Measurements from ENCODE around the gene SSUH2. TPM values are rescaled to one million over a fixed set of nuclear protein-coding genes. Genes with fewer than 3 reads are reported as not detected.
"Not testable (repeated sequence)": the region's sequence is repeated elsewhere in the genome, so short reads cannot be mapped to it uniquely, and the experiment has no call there.

Gene SSUH2
- total RNA-seq, 1 experiment from 2014 or later: 0.94 TPM

DNA sequence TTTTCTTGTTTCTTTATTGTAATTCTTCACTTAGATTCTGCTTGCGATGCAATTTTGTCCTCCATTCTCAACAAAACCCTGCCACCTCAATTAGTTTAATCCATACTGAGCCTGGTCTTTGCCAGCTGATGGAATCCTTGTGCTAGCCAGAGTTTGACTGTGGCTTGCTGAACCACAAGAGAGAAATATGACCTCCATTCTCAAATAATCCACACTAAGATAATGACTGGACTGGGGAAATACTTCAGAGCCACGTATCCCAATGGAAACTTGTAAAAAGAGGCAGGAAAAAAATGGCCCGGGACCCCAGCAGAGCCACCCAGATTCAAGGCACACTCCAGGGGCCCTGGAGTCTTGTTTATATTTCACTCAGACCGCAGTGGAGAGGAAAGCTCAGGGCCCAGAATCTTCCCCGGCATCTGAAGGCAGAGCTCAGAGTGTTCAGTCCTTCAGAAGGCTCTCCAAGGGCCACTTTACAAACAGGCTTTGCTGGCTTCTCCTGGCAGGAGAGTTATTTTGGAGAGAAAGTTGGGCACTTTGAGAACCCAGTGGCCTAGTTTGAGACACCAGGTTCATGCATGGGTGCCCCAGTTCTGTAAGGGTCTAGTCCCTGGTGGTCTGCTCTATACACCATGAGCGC lies 62.7 kb downstream of the SSUH2 start:
- ChIA-PET CTCF (no interaction called here), POLR2A (no interaction called here)
- no peak for DNase-seq (ENCODE audit: low spot score)
- Mint-ChIP-seq H3K9me3 (no peaks in the 10 kb centered on the region), H3K4me1 (peaks cover 6% of the 10 kb centered on the region), H3K27me3 (ENCODE audit: low read depth) (no peaks in the 10 kb centered on the region), H3K4me3 (no peak overlapping the region), H3K27ac (no peak overlapping the region), H3K36me3 (no peaks in the 10 kb centered on the region)
- ATAC-seq: no peak
- no peak for TF ChIP-seq ZNF512 (CRISPR knock-in tag; IDR thresholded peaks at IDR 0.05; ENCODE audit: borderline replicate concordance)
- TF ChIP-seq, protein P1, sequence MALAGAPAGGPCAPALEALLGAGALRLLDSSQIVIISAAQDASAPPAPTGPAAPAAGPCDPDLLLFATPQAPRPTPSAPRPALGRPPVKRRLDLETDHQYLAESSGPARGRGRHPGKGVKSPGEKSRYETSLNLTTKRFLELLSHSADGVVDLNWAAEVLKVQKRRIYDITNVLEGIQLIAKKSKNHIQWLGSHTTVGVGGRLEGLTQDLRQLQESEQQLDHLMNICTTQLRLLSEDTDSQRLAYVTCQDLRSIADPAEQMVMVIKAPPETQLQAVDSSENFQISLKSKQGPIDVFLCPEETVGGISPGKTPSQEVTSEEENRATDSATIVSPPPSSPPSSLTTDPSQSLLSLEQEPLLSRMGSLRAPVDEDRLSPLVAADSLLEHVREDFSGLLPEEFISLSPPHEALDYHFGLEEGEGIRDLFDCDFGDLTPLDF (CRISPR knock-in tag; IDR thresholded peaks at IDR 0.05): no peak
- TF ChIP-seq, protein P2, sequence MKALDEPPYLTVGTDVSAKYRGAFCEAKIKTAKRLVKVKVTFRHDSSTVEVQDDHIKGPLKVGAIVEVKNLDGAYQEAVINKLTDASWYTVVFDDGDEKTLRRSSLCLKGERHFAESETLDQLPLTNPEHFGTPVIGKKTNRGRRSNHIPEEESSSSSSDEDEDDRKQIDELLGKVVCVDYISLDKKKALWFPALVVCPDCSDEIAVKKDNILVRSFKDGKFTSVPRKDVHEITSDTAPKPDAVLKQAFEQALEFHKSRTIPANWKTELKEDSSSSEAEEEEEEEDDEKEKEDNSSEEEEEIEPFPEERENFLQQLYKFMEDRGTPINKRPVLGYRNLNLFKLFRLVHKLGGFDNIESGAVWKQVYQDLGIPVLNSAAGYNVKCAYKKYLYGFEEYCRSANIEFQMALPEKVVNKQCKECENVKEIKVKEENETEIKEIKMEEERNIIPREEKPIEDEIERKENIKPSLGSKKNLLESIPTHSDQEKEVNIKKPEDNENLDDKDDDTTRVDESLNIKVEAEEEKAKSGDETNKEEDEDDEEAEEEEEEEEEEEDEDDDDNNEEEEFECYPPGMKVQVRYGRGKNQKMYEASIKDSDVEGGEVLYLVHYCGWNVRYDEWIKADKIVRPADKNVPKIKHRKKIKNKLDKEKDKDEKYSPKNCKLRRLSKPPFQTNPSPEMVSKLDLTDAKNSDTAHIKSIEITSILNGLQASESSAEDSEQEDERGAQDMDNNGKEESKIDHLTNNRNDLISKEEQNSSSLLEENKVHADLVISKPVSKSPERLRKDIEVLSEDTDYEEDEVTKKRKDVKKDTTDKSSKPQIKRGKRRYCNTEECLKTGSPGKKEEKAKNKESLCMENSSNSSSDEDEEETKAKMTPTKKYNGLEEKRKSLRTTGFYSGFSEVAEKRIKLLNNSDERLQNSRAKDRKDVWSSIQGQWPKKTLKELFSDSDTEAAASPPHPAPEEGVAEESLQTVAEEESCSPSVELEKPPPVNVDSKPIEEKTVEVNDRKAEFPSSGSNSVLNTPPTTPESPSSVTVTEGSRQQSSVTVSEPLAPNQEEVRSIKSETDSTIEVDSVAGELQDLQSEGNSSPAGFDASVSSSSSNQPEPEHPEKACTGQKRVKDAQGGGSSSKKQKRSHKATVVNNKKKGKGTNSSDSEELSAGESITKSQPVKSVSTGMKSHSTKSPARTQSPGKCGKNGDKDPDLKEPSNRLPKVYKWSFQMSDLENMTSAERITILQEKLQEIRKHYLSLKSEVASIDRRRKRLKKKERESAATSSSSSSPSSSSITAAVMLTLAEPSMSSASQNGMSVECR (CRISPR knock-in tag; IDR thresholded peaks at IDR 0.05; ENCODE audit: borderline replicate concordance): no peak

- Mint-ChIP-seq H3K4me1 (peaks cover 6% of the 10 kb centered on the region), H3K27ac (no peak overlapping the region), H3K9me3 (no peaks in the 10 kb centered on the region), H3K4me3 (no peak overlapping the region), H3K27me3 (ENCODE audit: low read depth) (no peaks in the 10 kb centered on the region), H3K36me3 (no peaks in the 10 kb centered on the region)
- TF ChIP-seq ZNF232 (CRISPR knock-in tag; IDR thresholded peaks at IDR 0.05): no peak
- no peak for TF ChIP-seq IRF2 (CRISPR knock-in tag; IDR thresholded peaks at IDR 0.05; ENCODE audit: borderline replicate concordance, low read depth)
- no peak for TF ChIP-seq PRRX2 (CRISPR knock-in tag; IDR thresholded peaks at IDR 0.05)
- no peak for TF ChIP-seq TEAD4 (CRISPR knock-in tag; IDR thresholded peaks at IDR 0.05)
- TF ChIP-seq GABPB1 (CRISPR knock-in tag; IDR thresholded peaks at IDR 0.05): no peak
- no peak for TF ChIP-seq FOXJ3 (CRISPR knock-in tag; IDR thresholded peaks at IDR 0.05; ENCODE audit: borderline replicate concordance)
- TF ChIP-seq FOXP1 (CRISPR knock-in tag; IDR thresholded peaks at IDR 0.05; ENCODE audit: borderline replicate concordance): no peak
- TF ChIP-seq ZNF423 (CRISPR knock-in tag; IDR thresholded peaks at IDR 0.05): no peak
- TF ChIP-seq ELF4 (CRISPR knock-in tag; IDR thresholded peaks at IDR 0.05; ENCODE audit: low read depth): no peak
- no peak for TF ChIP-seq NR3C1 (CRISPR knock-in tag; conservative IDR thresholded peaks at IDR 0.05; ENCODE audit: low read depth)
- no peak for TF ChIP-seq GRHL2 (CRISPR knock-in tag; IDR thresholded peaks at IDR 0.05; ENCODE audit: insufficient replicate concordance, severe bottlenecking)
- TF ChIP-seq CREB1 (CRISPR knock-in tag; IDR thresholded peaks at IDR 0.05): no peak
- TF ChIP-seq ATF2 (CRISPR knock-in tag; IDR thresholded peaks at IDR 0.05; ENCODE audit: borderline replicate concordance, low read depth): no peak
- TF ChIP-seq KAT7 (CRISPR knock-in tag; IDR thresholded peaks at IDR 0.05; ENCODE audit: borderline replicate concordance): no peak
- no peak for TF ChIP-seq SMAD3 (CRISPR knock-in tag; IDR thresholded peaks at IDR 0.05; ENCODE audit: borderline replicate concordance)
- no peak for TF ChIP-seq NR2C2 (CRISPR knock-in tag; IDR thresholded peaks at IDR 0.05)
- no peak for TF ChIP-seq ZNF138 (CRISPR knock-in tag; conservative IDR thresholded peaks at IDR 0.05)
- no peak for ATAC-seq
- CTCF ChIA-PET: no interaction called here
- POLR2A ChIA-PET: no interaction called here
- no peak for DNase-seq (ENCODE audit: low spot score)
Observed at GRCh38 chr3:8581373-8581772, 63.2 kb downstream of the SSUH2 start.

DNA sequence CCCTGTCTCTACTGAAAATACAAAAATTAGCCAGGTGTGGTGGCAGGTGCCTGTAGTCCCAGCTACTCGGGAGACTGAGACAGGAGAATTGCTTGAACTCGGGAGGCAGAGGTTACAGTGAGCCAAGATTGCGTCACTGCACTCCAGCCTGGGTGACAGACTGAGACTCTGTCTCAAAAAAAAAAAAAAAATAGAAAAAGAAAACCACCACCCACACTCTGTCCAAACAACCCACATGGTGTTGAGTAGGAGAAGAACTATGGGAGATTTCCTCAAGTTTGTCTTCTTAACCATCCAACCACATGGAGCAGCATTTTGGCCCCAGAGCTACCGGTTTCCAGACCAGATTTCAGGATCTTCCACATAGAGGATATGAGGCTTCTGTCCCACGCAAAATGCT lies 64.2 kb downstream of the SSUH2 start:
- H3K27me3 Mint-ChIP-seq (ENCODE audit: low read depth); H3K4me1 Mint-ChIP-seq; H3K9me3 Mint-ChIP-seq; DNase-seq (ENCODE audit: low spot score); ATAC-seq; H3K27ac Mint-ChIP-seq; CTCF ChIA-PET; H3K36me3 Mint-ChIP-seq; H3K4me3 Mint-ChIP-seq: not testable (repeated sequence)
- POLR2A ChIA-PET: interaction anchor here (0.7 kb wide), 1 partner anchor 1674 kb away, joined by 3 read pairs; no protein-coding TSS in a partner anchor
